Right ventricle myocardium inferior (tissue), 1 donor: Measurements from ENCODE around the gene CHST2. TPM values are rescaled to one million over a fixed set of nuclear protein-coding genes. Genes with fewer than 3 reads are reported as not detected.

Experiments
- ATAC-seq: fragments of 200-7000 bp; cut with Tn5 transposase; one replicate; pipeline ENCODE4 v1.9.1; 2020; ENCODE audit warnings: mild to moderate bottlenecking, moderate library complexity
- DNase-seq: peaks from one replicate; pipeline ENCODE4 v3.0.0; 2021; ENCODE audit errors: missing footprints
- intact Hi-C: fragments of 100-400 bp; cut with DNase I; formaldehyde crosslinking; loops from one replicate; pipeline ENCODE4 v1.11.0; 2022
- total RNA-seq: library from RNA; stranded (reverse); fragmentation: NEBNext Ultra II Directional; extraction: Animal tissue kit (Norgen Biotek cat#: 25700); gene quantifications from one replicate; pipeline ENCODE4 v1.2.1, GENCODE V29; 2021
- donor health status: DM: no; HTN: yes; CAD: no; lungs with severe emphysema.

The CHST2 gene
- total RNA-seq, 1 donor from 2014 or later: 1.9 TPM

- no peak for ATAC-seq
- DNase-seq: no peak
- intact Hi-C loops: loop anchor here (10.0 kb wide), 3 partner anchors 51 to 521 kb away; no protein-coding TSS in a partner anchor
These were observed 3.9 kb downstream of the CHST2 start for GRCh38 chr3:143123353-143123984.

- ATAC-seq (no peak), DNase-seq (no peak)
- intact Hi-C loops: loop anchor here (10.0 kb wide), 3 partner anchors 50 to 520 kb away; no protein-coding TSS in a partner anchor
These were observed 5.3 kb downstream of the CHST2 start for GRCh38 chr3:143124601-143125520.

- DNase-seq: no peak
- no peak for ATAC-seq
- intact Hi-C loops: loop anchor here (10.0 kb wide), 3 partner anchors 47 to 517 kb away; no protein-coding TSS in a partner anchor
These were observed 8.2 kb downstream of the CHST2 start for GRCh38 chr3:143127801-143128200.

GRCh38 chr3:143128227-143128955 is 8.8 kb downstream of the CHST2 start:
- intact Hi-C loops: loop anchor here (10.0 kb wide), 3 partner anchors 46 to 516 kb away; no protein-coding TSS in a partner anchor
- DNase-seq: no peak

GRCh38 chr3:143132246-143132980 is 12.8 kb downstream of the CHST2 start:
- intact Hi-C loops: no loop called here
- no peak for ATAC-seq
- no peak for DNase-seq

More at GRCh38 chr3:143128227-143128955, 8.8 kb downstream of the CHST2 start:
- no peak for ATAC-seq

- ATAC-seq (no peak), DNase-seq (no peak)
- intact Hi-C loops: no loop called here
These were observed 14.9 kb downstream of the CHST2 start for GRCh38 chr3:143134471-143134870.

GRCh38 chr3:143135150-143135549 is 15.6 kb downstream of the CHST2 start:
- peak; percentile 50 for ATAC-seq
- DNase-seq: no peak
- intact Hi-C loops: no loop called here

GRCh38 chr3:143137435-143138036 is 18.0 kb downstream of the CHST2 start:
- DNase-seq: no peak
- intact Hi-C loops: no loop called here
- no peak for ATAC-seq

- intact Hi-C loops: no loop called here
- no peak for ATAC-seq
- no peak for DNase-seq
These were observed 19.4 kb downstream of the CHST2 start for GRCh38 chr3:143138953-143139352.

GRCh38 chr3:143139762-143140161 is 20.2 kb downstream of the CHST2 start:
- intact Hi-C loops: no loop called here
- ATAC-seq: peak; percentile 84
- no peak for DNase-seq

GRCh38 chr3:143140550-143140949 is 21.0 kb downstream of the CHST2 start:
- intact Hi-C loops: no loop called here
- ATAC-seq (no peak), DNase-seq (no peak)

GRCh38 chr3:143142354-143142753 is 22.8 kb downstream of the CHST2 start:
- ATAC-seq: no peak
- DNase-seq: no peak
- intact Hi-C loops: no loop called here

- no peak for ATAC-seq
- no peak for DNase-seq
- intact Hi-C loops: no loop called here
These were observed 26.3 kb downstream of the CHST2 start for GRCh38 chr3:143145906-143146305.

GRCh38 chr3:143146486-143147274 is 27.1 kb downstream of the CHST2 start:
- intact Hi-C loops: no loop called here
- DNase-seq: no peak
- no peak for ATAC-seq

- ATAC-seq (no peak), DNase-seq (no peak)
- intact Hi-C loops: no loop called here
These were observed 28.1 kb downstream of the CHST2 start for GRCh38 chr3:143147707-143148106.

GRCh38 chr3:143150071-143150470 is 30.5 kb downstream of the CHST2 start:
- no peak for ATAC-seq

GRCh38 chr3:143151004-143151731 is 31.6 kb downstream of the CHST2 start:
- DNase-seq (peak; percentile 62), ATAC-seq (peak; percentile 90)
- intact Hi-C loops: no loop called here

More at GRCh38 chr3:143150071-143150470, 30.5 kb downstream of the CHST2 start:
- intact Hi-C loops: no loop called here
- no peak for DNase-seq
